ENCODE measurements around the gene DOCK3. TPM values are rescaled to one million over a fixed set of nuclear protein-coding genes. Genes with fewer than 3 reads are reported as not detected.

The DOCK3 gene
- total and polyA plus RNA-seq, 9 donors: 0.04 to 0.71 (median 0.27) TPM; not detected in 1

- H3K36me3 ChIP-seq: no peaks in the 10 kb centered on the region
- H3K4me1 ChIP-seq (ENCODE audit: insufficient read depth): peaks cover 15% of the 10 kb centered on the region
- H3K9me3 ChIP-seq: no peaks in the 10 kb centered on the region
- peak; percentile 97 to 98 (median 98) for DNase-seq
- peak; percentile 50 for TF ChIP-seq POLR2A (IDR thresholded peaks at IDR 0.05)
- TF ChIP-seq EP300 (IDR thresholded peaks at IDR 0.05): no peak
- TF ChIP-seq, protein P1, sequence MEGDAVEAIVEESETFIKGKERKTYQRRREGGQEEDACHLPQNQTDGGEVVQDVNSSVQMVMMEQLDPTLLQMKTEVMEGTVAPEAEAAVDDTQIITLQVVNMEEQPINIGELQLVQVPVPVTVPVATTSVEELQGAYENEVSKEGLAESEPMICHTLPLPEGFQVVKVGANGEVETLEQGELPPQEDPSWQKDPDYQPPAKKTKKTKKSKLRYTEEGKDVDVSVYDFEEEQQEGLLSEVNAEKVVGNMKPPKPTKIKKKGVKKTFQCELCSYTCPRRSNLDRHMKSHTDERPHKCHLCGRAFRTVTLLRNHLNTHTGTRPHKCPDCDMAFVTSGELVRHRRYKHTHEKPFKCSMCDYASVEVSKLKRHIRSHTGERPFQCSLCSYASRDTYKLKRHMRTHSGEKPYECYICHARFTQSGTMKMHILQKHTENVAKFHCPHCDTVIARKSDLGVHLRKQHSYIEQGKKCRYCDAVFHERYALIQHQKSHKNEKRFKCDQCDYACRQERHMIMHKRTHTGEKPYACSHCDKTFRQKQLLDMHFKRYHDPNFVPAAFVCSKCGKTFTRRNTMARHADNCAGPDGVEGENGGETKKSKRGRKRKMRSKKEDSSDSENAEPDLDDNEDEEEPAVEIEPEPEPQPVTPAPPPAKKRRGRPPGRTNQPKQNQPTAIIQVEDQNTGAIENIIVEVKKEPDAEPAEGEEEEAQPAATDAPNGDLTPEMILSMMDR (IDR thresholded peaks at IDR 0.05): peak in 2 of 3 donors; percentile 87 to 93
- intact Hi-C loops (cut with DNase I): loop anchor here (5.0 to 10.0 kb wide), 4 partner anchors 281 to 774 kb away; partner anchors contain the start of genes MAPKAPK3 (in 1 of the 4) and TEX264 (in 1 of the 4)
- H3K27me3 ChIP-seq: no peaks in the 10 kb centered on the region
- 0 to 1% (median 0%) methylated on average over 17 to 83 of the region's 83 CpGs for WGBS, 3 donors
- peak within 1 kb of the TSS; percentile 77 for H3K4me3 ChIP-seq
- H3K27ac ChIP-seq: peak within 1 kb of the TSS; percentile 81 to 88
Observed at GRCh38 chr3:51391075-51391565, 716.4 kb downstream of the DOCK3 start, which contains the start of gene RBM15B. Gene RBM15B, plus strand, starts transcription at chr3:51391285. Its CDS starts 115 bp downstream, at chr3:51391400.

DNA sequence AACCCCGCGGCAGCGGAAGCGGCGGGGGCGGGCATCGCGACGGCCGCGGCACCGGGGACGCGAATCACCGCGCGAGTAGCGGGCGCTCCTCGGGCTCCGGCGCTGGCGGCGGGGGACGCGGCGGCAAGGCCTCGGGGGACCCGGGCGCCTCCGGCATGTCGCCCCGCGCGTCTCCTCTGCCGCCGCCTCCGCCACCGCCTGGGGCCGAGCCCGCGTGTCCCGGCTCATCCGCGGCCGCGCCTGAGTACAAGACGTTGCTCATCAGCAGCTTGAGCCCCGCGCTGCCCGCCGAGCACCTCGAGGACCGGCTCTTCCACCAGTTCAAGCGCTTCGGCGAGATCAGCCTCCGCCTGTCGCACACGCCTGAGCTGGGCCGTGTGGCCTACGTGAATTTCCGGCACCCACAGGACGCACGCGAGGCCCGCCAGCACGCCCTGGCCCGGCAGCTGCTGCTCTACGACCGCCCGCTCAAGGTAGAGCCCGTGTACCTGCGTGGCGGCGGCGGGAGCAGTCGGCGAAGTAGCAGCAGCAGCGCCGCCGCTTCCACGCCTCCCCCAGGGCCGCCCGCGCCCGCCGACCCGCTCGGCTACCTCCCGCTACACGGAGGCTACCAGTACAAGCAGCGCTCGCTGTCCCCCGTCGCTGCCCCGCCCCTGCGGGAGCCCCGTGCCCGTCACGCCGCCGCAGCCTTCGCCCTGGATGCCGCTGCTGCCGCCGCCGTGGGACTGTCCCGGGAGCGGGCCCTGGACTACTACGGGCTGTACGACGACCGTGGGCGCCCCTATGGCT is 717.0 kb downstream of the DOCK3 start:
- 6 to 14% (median 6%) methylated on average over 58 to 115 of the region's 115 CpGs for WGBS, 3 donors
- Histone ChIP-seq H3K36me3 (no peaks in the 10 kb centered on the region), H3K4me3 (peak overlapping the region; percentile 77), H3K4me1 (ENCODE audit: insufficient read depth) (peaks cover 14% of the 10 kb centered on the region), H3K9me3 (no peaks in the 10 kb centered on the region), H3K27me3 (no peaks in the 10 kb centered on the region), H3K27ac (peak overlapping the region; percentile 81 to 88)
- TF ChIP-seq POLR2A (IDR thresholded peaks at IDR 0.05): no peak
- no peak for TF ChIP-seq EP300 (IDR thresholded peaks at IDR 0.05)
- TF ChIP-seq, protein P1 (IDR thresholded peaks at IDR 0.05): no peak
- DNase-seq: peak in 2 of 5 donors; percentile 45 to 61
- intact Hi-C loops (cut with DNase I): loop anchor here (5.0 to 10.0 kb wide), 4 partner anchors 281 to 774 kb away; partner anchors contain the start of genes MAPKAPK3 (in 1 of the 4) and TEX264 (in 1 of the 4)

DNA sequence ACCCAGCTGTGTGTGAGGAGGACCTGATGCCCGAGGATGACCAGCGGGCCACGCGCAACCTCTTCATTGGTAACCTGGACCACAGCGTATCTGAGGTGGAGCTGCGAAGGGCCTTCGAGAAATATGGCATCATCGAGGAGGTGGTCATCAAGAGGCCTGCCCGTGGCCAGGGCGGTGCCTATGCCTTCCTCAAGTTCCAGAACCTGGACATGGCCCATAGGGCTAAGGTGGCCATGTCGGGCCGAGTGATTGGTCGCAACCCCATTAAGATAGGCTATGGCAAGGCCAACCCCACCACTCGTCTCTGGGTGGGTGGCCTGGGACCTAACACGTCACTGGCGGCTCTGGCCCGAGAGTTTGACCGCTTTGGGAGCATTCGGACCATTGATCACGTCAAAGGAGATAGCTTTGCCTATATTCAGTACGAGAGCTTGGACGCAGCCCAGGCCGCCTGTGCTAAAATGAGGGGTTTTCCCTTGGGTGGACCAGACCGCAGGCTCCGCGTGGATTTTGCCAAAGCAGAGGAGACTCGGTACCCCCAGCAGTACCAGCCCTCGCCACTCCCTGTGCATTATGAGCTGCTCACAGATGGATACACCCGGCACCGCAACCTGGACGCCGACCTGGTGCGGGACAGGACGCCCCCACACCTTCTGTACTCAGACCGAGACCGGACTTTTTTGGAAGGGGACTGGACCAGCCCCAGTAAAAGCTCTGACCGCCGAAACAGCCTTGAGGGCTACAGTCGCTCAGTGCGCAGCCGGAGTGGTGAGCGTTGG is 717.8 kb downstream of the DOCK3 start:
- no peaks in the 10 kb centered on the region for H3K27me3 ChIP-seq
- H3K36me3 ChIP-seq: no peaks in the 10 kb centered on the region
- 91 to 93% (median 93%) methylated on average over 42 of the region's 42 CpGs for WGBS, 3 donors
- peak in 3 of 5 donors; percentile 31 to 52 (median 52) for DNase-seq
- intact Hi-C loops (cut with DNase I): loop anchor here (5.0 to 10.0 kb wide), 4 partner anchors 280 to 775 kb away; partner anchors contain the start of genes MAPKAPK3 (in 1 of the 4) and TEX264 (in 1 of the 4)
- no peak overlapping the region for H3K4me3 ChIP-seq
- H3K4me1 ChIP-seq (ENCODE audit: insufficient read depth): peaks cover 14% of the 10 kb centered on the region
- peak overlapping the region; percentile 81 to 88 for H3K27ac ChIP-seq
- no peaks in the 10 kb centered on the region for H3K9me3 ChIP-seq
- TF ChIP-seq, protein P1 (IDR thresholded peaks at IDR 0.05): no peak
- TF ChIP-seq EP300 (IDR thresholded peaks at IDR 0.05) (no peak), POLR2A (IDR thresholded peaks at IDR 0.05) (no peak)

- Histone ChIP-seq H3K27me3 (no peaks in the 10 kb centered on the region), H3K9me3 (no peaks in the 10 kb centered on the region), H3K27ac (no peak overlapping the region), H3K4me3 (no peak overlapping the region), H3K36me3 (no peaks in the 10 kb centered on the region), H3K4me1 (ENCODE audit: insufficient read depth) (peaks cover 14% of the 10 kb centered on the region)
- DNase-seq: no peak
- WGBS, 3 donors: 94 to 98% (median 95%) methylated on average over 17 of the region's 17 CpGs
- intact Hi-C loops (cut with DNase I): loop anchor here (5.0 to 10.0 kb wide), 4 partner anchors 279 to 776 kb away; partner anchors contain the start of genes MAPKAPK3 (in 1 of the 4) and TEX264 (in 1 of the 4)
- no peak for TF ChIP-seq EP300 (IDR thresholded peaks at IDR 0.05)
- TF ChIP-seq, protein P1 (IDR thresholded peaks at IDR 0.05): no peak
Observed at GRCh38 chr3:51393134-51393495, 718.4 kb downstream of the DOCK3 start.

Data from ovary (tissue), 9 donors.